GM12878 (cell line): ENCODE data around the gene MBOAT1. TPM values are rescaled to one million over a fixed set of nuclear protein-coding genes. Genes with fewer than 3 reads are reported as not detected.

Experiments used
- ATAC-seq: fragments of 200-7000 bp; cut with Tn5 transposase; 3 replicates; pipeline ENCODE4 v1.9.1; 2020; ENCODE audit warnings: mild to moderate bottlenecking, moderate library complexity
- BruUV-seq: library from RNA; stranded (reverse); fragments of 400-500 nt; replicated peaks from 2 replicates; lab custom pipeline; 2021; lab: Mats Ljungman, UMichigan
- CTCF ChIA-PET: fragments of 300-600 bp; sonication (Branson Sonifier 250); formaldehyde crosslinking; extraction: SDS; loops from one replicate; lab custom pipeline; 2021; ENCODE audit warnings: inconsistent platforms; lab: Yijun Ruan, JAX
- POLR2A ChIA-PET: fragments of 350-600 bp; formaldehyde crosslinking; extraction: SDS; loops from one replicate; lab custom pipeline; 2021; ENCODE audit warnings: inconsistent platforms; lab: Charles Lee
- RAD21 ChIA-PET: fragments of 300-600 bp; sonication (Branson Sonifier 250); formaldehyde crosslinking; loops from one replicate; lab custom pipeline; 2023; ENCODE audit warnings: antibody characterized with exemption; ENCODE audit not compliant: unreplicated experiment; lab: Charles Lee
- SMC1A ChIA-PET: fragments of 300-600 bp; sonication (Branson Sonifier 250); formaldehyde crosslinking; loops from one replicate; lab custom pipeline; 2023; ENCODE audit not compliant: unreplicated experiment, uncharacterized antibody; lab: Charles Lee
- DNase-seq: peaks from one replicate; pipeline ENCODE4 v3.0.0-alpha.2; 2011; ENCODE audit warnings: low read depth, low spot score
- FAIRE-seq: peaks from 3 replicates; lab custom pipeline; 2011; peaks lifted over from hg19 to GRCh38; lab: Jason Lieb, UNC
- H2AFZ ChIP-seq: 2 replicates; pipeline ENCODE4 v1.6.0; 2011; ENCODE audit warnings: low read depth, low read length, control low read depth; ENCODE audit not compliant: control insufficient read depth
- H3K27ac ChIP-seq: 2 replicates; pipeline ENCODE4 v1.5.1; 2011; ENCODE audit warnings: control low read depth; ENCODE audit not compliant: control insufficient read depth, insufficient read depth
- H3K27me3 ChIP-seq, 2 experiments: replicated peaks in 1 of 2; 2 replicates each; pipeline versions ENCODE4 v1.6.0 to v1.6.1; 2011; ENCODE audit warnings: low read length in 1 of 2; ENCODE audit not compliant: control insufficient read depth in 2 of 2, insufficient read depth in 2 of 2
- H3K36me3 ChIP-seq, 2 experiments: 2 replicates each; pipeline ENCODE4 v1.5.1; 2011; ENCODE audit warnings: low read length in 1 of 2; ENCODE audit not compliant: control insufficient read depth in 2 of 2, insufficient read depth in 2 of 2
- H3K4me1 ChIP-seq: 2 replicates; pipeline ENCODE4 v1.6.1; 2011; ENCODE audit warnings: mild to moderate bottlenecking, low read length, moderate library complexity, mixed read lengths; ENCODE audit not compliant: control insufficient read depth, insufficient read depth
- H3K4me2 ChIP-seq: 2 replicates; pipeline ENCODE4 v1.6.0; 2011; ENCODE audit warnings: control low read depth; ENCODE audit not compliant: control insufficient read depth, insufficient read depth
- H3K4me3 ChIP-seq: fragments of 200-600 bp; sonication (generic); 2 replicates; pipeline ENCODE4 v1.5.1; 2016
- H3K79me2 ChIP-seq: 2 replicates; pipeline ENCODE4 v1.6.0; 2011; ENCODE audit warnings: low read length; ENCODE audit not compliant: control insufficient read depth, insufficient read depth
- H3K9ac ChIP-seq: 2 replicates; pipeline ENCODE4 v1.8.0; 2011; ENCODE audit warnings: low read length, control low read depth, mixed read lengths; ENCODE audit not compliant: control insufficient read depth, insufficient read depth
- H3K9me3 ChIP-seq: replicated peaks from 3 replicates; pipeline ENCODE4 v1.5.1; 2011; ENCODE audit warnings: mild to moderate bottlenecking, low read length; ENCODE audit not compliant: control insufficient read depth, insufficient read depth
- H4K20me1 ChIP-seq: 2 replicates; pipeline ENCODE4 v1.6.0; 2011; ENCODE audit not compliant: control insufficient read depth, insufficient read depth
- MTA3 ChIP-seq: IDR thresholded peaks from 2 replicates; pipeline ENCODE4 v1.6.1; 2012; ENCODE audit warnings: low read length, inconsistent platforms, borderline replicate concordance
- NRF1 ChIP-seq: conservative IDR thresholded peaks from 2 replicates; pipeline ENCODE4 v1.6.1; 2011; ENCODE audit warnings: mild to moderate bottlenecking, low read depth, low read length, improper control_type of control experiment
- RAD51 ChIP-seq: fragments of 450-650 bp; IDR thresholded peaks from 2 replicates; pipeline ENCODE4 v1.6.1; 2016; ENCODE audit warnings: moderate library complexity, mild to moderate bottlenecking, inconsistent platforms
- RB1 ChIP-seq: fragments of 450-650 bp; formaldehyde crosslinking; IDR thresholded peaks from 2 replicates; pipeline ENCODE4 v1.6.1; 2017; ENCODE audit warnings: mild to moderate bottlenecking, borderline replicate concordance
- RBBP5 ChIP-seq: fragments of 200-600 bp; sonication (generic); conservative IDR thresholded peaks from 2 replicates; pipeline ENCODE4 v1.6.1; 2016
- ZNF274 ChIP-seq: IDR thresholded peaks from one replicate; pipeline ENCODE4 v1.8.0; 2011; ENCODE audit not compliant: insufficient read length, insufficient read depth
- WGBS: methylation state at CpG from one replicate; pipeline ENCODE4 v1.1.6; 2016; ENCODE audit warnings: low lambda C conversion rate; ENCODE audit not compliant: insufficient replicate concordance, insufficient coverage; ENCODE audit errors: missing lambda C conversion rate; 5-methylcytosine and 5-hydroxymethylcytosine counted together
- in situ Hi-C: fragments of 300-500 bp; cut with MboI; formaldehyde crosslinking; loops from 9 replicates; pipeline ENCODE4 v1.14.3; 2018; ENCODE audit warnings: mixed read lengths
- intact Hi-C: fragments of 100-400 bp; cut with micrococcal nuclease; formaldehyde crosslinking; loops from one replicate; pipeline ENCODE4 v1.14.2; 2022; ENCODE audit not compliant: unreplicated experiment
- polyA plus RNA-seq, 11 experiments: library from polyadenylated mRNA; depleted of rRNA in 4 of 11; unstranded in 6 of 11; stranded (reverse) in 5 of 11; fragments of >200 nt; fragmentation: Nextera tagmentation in 4 of 11; fragmentation: Illumina TruSeq in 1 of 11; extraction: Ambion mirVana in 4 of 11; extraction: Trizol in 1 of 11; gene quantifications; 1 replicate in 1 of 11; 2 replicates in 10 of 11; pipeline versions ENCODE4 v1.2.1 to v1.2.3, GENCODE V29; 2011 to 2016; ENCODE audit warnings: inconsistent platforms in 2 of 11, missing spikeins in 2 of 11, low read depth in 1 of 11
- total RNA-seq, 4 experiments: library from RNA; depleted of rRNA in 3 of 4; stranded (reverse); fragments of >200 nt in 3 of 4; fragmentation: Illumina TruSeq in 1 of 4; extraction: Trizol in 1 of 4; gene quantifications; 2 replicates each; pipeline versions ENCODE4 v1.2.1 to v1.2.3, GENCODE V29; 2013 to 2021

MBOAT1 gene
- total and polyA plus RNA-seq, 10 of the 15 experiments (the other 5 are each of a cell fraction or from before 2014, with no cell fraction given), result 0.39 to 21.0 (median 11.6) TPM

DNA sequence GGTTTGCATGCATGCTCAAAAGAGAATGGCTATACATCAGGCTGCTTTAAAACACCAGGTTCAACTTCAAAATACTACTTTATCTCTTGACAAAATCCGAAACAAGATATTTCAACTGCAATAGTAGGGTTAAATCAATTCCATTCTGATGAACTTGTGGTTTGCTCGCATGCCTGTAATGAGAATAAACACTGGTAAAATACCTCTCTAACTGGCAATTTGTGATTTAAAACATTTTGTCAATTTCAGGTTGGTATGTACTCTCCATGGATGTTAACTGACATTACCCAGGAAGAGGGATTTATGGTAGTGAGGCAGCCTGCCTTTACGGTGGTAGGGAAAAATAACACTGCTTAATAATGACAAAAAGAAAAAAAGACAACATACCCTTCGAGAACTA lies 74.4 kb downstream of the MBOAT1 start:
- DNase-seq (no peak), ATAC-seq (no peak), FAIRE-seq (no peak)
- RAD21 ChIA-PET, result no interaction called here
- Histone ChIP-seq H3K4me3 (no peak overlapping the region), H3K4me2 (no peak overlapping the region), H3K36me3 (peaks cover 3 to 5% of the 10 kb centered on the region in 2 experiments; a peak in 3 of 4 replicates), H4K20me1 (no peaks in the 10 kb centered on the region), H3K27ac (no peak overlapping the region), H2AFZ (no peak overlapping the region), H3K79me2 (no peaks in the 10 kb centered on the region), H3K4me1 (no peaks in the 10 kb centered on the region), H3K9me3 (no peaks in the 10 kb centered on the region), H3K9ac (no peak overlapping the region), H3K27me3 (no peaks in the 10 kb centered on the region)
- BruUV-seq, result no TSS peak
- WGBS, result 67% methylated on average over 4 of the region's 4 CpGs
- CTCF ChIA-PET, result interaction anchor here (3.5 kb wide), 1 partner anchor 11 kb away, joined by 25 read pairs; no protein-coding TSS in a partner anchor
- intact Hi-C loops, result no loop called here
- POLR2A ChIA-PET, result no interaction called here
- in situ Hi-C loops, result no loop called here
- TF ChIP-seq NRF1 (no peak), ZNF274 (no peak)
- TF ChIP-seq, all 136 proteins: peak for 0
- SMC1A ChIA-PET, result interaction anchor here (2.4 kb wide), 1 partner anchor 11 kb away, joined by 8 read pairs; no protein-coding TSS in a partner anchor

DNA sequence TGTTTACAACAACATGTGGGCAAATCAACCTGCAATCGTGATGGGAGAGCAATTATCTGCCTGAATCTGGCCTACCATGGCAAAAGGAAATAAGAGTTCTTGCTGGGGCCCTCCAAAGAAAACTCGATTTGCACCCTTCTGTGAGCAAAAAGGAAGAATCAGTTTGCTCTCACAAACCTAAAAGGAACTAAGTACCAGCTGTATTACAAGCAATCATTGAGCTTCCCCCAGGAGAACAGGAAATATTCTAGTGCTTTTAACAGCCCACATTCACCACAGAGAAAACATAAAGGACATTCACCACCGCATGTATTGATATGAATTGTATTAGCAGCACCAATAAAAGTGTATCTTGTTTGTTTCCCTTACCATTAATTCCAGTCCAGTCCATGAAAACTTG lies 75.0 kb downstream of the MBOAT1 start:
- ATAC-seq (no peak), FAIRE-seq (no peak), DNase-seq (no peak)
- H3K27ac ChIP-seq, result no peak overlapping the region
- H3K4me1 ChIP-seq, result no peaks in the 10 kb centered on the region
- RAD21 ChIA-PET, result no interaction called here
- H3K27me3 ChIP-seq, result no peaks in the 10 kb centered on the region
- in situ Hi-C loops, result no loop called here
- SMC1A ChIA-PET, result interaction anchor here (0.6 to 2.4 kb wide), 2 partner anchors 10 to 14 kb away, joined by 3 to 8 read pairs; no protein-coding TSS in a partner anchor
- whole genome bisulfite sequencing, result 15% methylated on average over 3 of the region's 3 CpGs
- TF ChIP-seq RB1 (no peak), MTA3 (no peak), RBBP5 (no peak), RAD51 (no peak)
- peaks cover 3 to 5% of the 10 kb centered on the region in 2 experiments; a peak in 3 of 4 replicates for H3K36me3 ChIP-seq
- no peaks in the 10 kb centered on the region for H3K79me2 ChIP-seq
- H3K9me3 ChIP-seq, result no peaks in the 10 kb centered on the region
- no peak overlapping the region for H3K9ac ChIP-seq
- BruUV-seq, result no TSS peak
- no peaks in the 10 kb centered on the region for H4K20me1 ChIP-seq
- intact Hi-C loops, result no loop called here
- no peak overlapping the region for H3K4me2 ChIP-seq
- H2AFZ ChIP-seq, result no peak overlapping the region
- CTCF ChIA-PET, result interaction anchor here (3.5 kb wide), 1 partner anchor 11 kb away, joined by 25 read pairs; no protein-coding TSS in a partner anchor
- H3K4me3 ChIP-seq, result no peak overlapping the region
- POLR2A ChIA-PET, result no interaction called here
